Measurements from ENCODE around the gene RPS6KA5.

RPS6KA5 gene

GRCh38 chr14:90924621-90925340 is 135.7 kb downstream of the RPS6KA5 start:
- no peak for DNase-seq

GRCh38 chr14:90922141-90922540 is 138.3 kb downstream of the RPS6KA5 start:
- DNase-seq, result no peak

DNA sequence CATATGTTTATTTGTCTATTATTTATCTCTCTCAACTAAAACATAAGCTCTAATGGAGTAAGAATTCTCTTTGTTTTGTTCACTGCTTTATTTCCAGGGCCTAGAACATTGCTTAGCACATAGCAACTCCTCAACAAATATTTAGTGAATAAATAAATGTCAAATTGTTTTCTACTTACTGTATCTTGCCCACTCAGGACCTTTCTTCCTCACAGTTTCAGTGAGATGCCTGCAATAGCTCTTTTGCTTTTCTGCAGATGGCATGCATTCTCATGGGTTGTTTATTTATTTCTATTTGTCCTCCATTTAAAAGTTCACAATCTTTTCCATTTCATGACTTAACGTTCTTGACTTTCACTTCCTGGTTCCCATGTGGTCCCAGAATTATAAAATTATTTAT is 149.3 kb downstream of the RPS6KA5 start:
- no peak for DNase-seq

- DNase-seq, result no peak
Measured at GRCh38 chr14:90907178-90907577, 153.3 kb downstream of the RPS6KA5 start.

GRCh38 chr14:90905531-90905930 is 154.9 kb downstream of the RPS6KA5 start:
- no peak for DNase-seq

DNA sequence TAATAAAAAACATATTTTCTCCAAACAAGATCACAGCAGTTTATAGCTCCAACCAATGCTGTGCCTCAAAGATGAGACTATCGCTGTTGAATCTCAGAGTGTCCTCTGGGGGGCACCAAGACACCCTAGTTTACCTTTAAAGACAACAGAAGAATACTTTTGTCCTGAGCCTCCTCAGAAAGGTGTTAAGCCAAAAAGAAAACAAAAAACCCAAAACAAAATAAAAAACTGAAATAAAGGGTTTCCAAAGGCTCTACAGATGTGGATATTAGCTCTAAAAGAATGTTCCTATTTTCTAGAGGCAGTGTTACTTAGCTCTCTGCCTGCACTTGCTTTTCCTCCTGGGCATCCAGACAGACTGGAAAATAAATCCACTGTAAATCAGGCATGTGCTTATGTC is 157.3 kb downstream of the RPS6KA5 start:
- peak; percentile 18 to 23 for DNase-seq

- DNase-seq, result no peak
Measured at GRCh38 chr14:90900476-90901083, 159.9 kb downstream of the RPS6KA5 start.

DNA sequence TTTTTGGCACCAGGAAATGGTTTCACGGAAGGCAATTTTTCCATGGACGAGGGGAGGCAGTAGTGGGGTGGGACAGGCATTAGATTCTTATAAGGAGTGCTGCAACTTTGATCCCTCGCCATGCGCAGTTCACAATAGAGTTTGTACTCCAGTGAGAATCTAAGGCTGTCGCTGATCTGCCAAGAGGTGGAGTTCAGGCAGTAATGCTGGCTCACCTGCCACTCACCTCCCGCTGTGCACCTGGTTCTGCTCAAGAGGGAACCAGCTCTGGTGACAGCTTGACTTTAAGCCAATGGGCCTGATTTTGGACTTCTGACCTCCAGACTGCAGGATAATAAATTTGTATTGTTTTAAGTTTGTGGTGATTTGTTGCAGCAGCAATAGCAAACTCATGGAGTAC is 163.4 kb downstream of the RPS6KA5 start:
- DNase-seq, result no peak

DNA sequence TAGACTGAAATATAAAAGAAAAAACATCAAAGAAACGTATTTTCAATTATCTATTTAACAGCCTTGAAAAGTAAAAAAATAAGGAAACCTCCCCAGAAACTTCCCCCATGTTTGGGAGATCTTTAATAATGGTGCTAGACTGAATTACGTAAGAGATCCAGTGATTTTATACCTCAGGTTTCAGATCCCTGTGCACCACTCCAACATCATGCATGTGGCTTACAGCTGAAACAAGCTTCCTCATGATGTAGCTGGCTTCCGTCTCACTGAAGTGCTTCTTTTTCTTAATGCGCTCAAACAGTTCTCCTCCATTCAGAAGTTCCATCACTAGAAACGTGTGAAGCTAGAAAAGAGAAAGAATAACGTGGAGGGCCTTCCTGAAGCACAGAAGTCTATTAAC is 166.2 kb downstream of the RPS6KA5 start:
- no peak for DNase-seq

DNA sequence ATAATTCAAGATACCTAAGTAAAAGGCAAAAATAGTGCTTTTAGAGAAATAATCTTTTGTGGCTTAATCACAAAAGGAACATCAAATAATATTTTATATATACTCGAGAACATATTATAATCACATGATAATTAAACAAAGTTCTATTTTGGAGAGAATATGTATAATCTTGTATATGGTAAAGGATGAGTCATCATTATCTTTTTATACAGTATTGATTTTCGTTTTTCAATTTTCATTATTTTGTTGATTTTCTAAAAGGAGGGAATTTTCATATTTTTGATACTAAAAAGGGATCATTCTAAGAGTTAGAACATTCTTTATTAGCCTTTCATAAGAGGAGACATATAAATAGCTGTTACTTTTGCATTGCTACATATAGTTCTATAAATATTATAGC is 166.9 kb downstream of the RPS6KA5 start:
- DNase-seq, result no peak

GRCh38 chr14:90892970-90893369 is 167.5 kb downstream of the RPS6KA5 start:
- DNase-seq, result no peak

- no peak for DNase-seq
Measured at GRCh38 chr14:90891326-90891725, 169.1 kb downstream of the RPS6KA5 start.

DNA sequence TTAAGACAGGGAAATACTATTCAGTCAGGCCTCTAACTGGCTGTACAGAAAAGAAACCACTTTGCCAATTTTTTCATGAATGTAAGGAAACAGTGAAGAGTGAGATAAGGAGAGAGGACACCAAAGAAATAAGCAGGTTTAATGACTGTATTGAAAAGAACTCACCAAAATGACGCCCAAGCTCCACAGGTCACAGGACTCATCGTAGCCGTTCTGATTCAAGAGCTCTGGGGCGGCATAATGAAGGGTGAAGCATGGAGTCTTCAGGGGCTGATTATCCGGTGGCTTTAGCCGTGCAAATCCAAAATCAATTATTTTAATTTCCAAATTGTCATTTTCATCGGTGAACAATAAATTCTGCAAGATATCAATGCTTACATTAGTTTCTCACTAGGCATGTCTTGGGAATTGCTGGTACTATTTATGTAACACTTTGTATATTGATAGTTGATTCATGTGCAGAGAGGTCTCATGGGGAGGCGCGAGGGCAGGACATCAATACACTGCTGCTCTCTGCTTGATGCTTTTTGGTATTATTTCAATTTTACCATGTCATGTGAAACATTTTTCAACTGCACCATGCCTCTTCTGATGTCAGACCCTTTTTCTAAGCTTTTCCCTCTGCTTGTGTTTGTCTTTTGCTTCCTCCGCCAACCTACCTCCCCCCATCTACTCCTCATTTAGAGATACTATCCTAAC is 170.0 kb downstream of the RPS6KA5 start:
- DNase-seq, result no peak

DNA sequence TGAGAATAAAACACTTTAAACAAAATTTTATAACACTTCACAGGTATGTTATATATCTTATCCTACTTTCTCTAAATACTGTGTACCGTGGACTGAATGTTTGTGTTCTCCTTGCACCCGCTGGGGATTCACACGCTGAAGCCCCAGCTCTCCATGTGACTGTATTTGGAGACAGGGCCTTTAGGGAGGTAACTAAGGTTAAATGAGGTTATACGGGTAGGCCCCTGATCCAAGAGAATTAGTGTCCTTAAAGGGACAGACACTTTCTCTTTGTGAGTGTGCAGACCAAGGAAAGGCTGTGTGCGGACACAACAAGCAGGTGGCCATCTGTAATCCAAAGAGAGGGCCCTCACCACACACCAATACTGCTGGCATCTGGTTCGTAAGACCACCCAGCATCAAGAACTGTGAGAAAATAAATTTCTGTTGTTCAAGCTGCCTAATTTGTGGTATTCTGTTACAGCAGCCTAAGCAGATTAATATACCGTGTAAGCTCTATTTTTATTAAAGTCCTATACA is 174.1 kb downstream of the RPS6KA5 start:
- no peak for DNase-seq

DNA sequence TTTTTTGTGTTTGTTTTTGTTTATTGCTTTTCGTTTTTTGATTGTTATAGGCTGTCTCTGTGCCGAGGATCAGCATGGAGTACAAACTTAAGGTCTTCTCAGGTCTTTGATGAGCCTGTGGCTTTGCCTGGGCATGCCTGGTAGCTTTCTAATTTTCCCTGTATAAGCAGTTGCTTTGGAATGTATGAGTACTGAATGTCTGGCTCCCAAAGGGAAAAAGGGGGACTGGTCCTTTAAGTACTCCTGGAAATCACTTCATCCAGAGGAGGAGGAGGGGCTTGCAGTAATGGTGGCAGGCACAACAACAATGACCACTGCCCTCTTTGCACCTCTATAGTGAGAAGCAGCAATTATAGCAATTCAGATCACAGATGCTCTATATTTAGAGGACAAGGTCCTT is 176.7 kb downstream of the RPS6KA5 start:
- no peak for DNase-seq

- no peak for DNase-seq
Measured at GRCh38 chr14:90883197-90883596, 177.2 kb downstream of the RPS6KA5 start.

DNA sequence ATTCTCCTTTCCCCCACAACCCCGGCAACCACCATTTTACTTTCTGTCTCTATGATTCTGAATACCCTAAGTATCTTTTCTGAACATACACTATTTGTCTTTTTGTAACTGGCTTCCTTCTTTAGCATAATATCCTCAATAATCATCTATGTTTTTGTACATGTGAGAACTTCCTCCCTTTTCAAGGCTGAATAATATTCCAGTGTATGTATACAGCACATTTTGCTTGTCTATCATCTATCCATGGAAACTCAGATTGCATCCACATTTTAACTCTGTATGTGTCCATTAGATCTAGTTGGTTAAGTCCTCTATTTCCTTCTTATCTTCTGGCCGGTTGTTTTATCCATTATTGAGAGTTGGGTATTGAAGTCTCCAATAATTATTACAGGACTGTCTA is 180.2 kb downstream of the RPS6KA5 start:
- no peak for DNase-seq

GRCh38 chr14:90874599-90874998 is 185.8 kb downstream of the RPS6KA5 start:
- DNase-seq, result no peak

GRCh38 chr14:90871605-90872233 is 188.7 kb downstream of the RPS6KA5 start:
- DNase-seq, result no peak

GRCh38 chr14:90870950-90871604 is 189.4 kb downstream of the RPS6KA5 start:
- DNase-seq, result no peak

DNA sequence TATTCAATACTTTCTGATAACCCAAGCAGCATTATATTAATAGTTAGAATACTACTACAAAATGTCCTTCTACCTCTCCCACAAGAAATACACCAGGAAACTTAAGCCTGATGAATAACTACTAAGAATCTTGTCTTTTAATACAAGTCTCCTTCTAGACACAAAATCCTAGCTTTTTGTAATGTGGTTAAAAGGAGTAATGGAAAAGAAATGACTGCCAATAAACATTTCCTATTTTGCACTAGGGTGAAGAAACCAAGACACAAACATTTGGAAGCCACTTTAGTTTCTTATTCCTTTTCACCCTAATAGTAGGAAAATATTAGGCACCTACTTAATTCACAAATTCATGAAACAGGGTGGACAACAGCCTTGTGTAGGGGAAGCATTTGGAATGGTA is 192.9 kb downstream of the RPS6KA5 start:
- no peak for DNase-seq

GRCh38 chr14:90866833-90867232 is 193.6 kb downstream of the RPS6KA5 start:
- no peak for DNase-seq

GRCh38 chr14:90864741-90865140 is 195.7 kb downstream of the RPS6KA5 start:
- DNase-seq, result no peak
